Fibroblast of skin of right quadriceps (primary cell): ENCODE data around the gene NIPAL3.
"Not testable (repeated sequence)": the region's sequence is repeated elsewhere in the genome, so short reads cannot be mapped to it uniquely, and the experiment has no call there.

Experiments used
- DNase-seq: peaks from one replicate; pipeline ENCODE4 v3.0.0-alpha.2; 2013

NIPAL3 gene

DNA sequence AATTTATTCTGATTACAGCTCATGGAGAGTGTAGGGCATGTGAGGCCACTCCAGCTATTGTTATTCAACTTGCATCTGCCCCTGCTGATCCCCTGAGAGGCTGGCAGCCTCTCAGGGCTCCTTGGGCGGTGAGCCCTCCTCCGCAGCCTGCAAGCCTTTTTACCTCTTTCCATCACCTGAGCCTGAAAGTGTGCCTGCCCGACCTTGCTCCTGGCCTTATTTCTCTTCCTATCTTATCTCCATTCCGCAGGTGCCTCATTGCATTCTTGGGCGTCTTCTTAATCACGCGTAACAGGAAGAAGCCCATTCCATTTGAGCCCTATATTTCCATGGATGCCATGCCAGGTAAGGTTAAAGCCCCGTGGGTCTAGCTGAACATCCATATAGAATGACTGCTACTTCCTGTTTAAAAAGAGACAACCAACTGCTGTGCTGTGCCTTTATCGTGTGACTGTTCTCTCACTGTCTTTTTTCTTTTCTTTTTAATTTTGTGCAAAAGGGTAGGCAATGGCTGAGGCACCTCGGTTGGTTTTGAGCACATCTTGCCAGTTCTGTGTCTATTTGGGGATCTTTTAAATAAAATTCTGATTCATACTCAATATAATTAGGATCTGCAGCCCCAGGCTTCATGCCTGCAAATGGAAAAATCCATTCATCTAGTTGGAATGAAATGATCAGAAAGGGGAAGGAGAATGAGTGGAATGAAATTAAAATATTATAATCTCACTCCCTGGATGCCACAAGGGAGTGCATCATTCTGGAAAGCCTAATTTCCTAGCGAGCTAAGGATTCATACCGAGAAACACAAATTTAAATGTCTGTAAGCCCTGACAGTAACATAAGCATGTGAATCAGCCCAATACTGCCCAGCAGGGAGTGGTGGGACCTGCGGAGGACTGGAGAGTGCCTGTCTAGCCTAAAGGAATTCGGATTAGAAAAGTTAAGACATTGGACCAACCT is 48.5 kb downstream of the NIPAL3 start:
- peak; percentile 63 for DNase-seq

DNA sequence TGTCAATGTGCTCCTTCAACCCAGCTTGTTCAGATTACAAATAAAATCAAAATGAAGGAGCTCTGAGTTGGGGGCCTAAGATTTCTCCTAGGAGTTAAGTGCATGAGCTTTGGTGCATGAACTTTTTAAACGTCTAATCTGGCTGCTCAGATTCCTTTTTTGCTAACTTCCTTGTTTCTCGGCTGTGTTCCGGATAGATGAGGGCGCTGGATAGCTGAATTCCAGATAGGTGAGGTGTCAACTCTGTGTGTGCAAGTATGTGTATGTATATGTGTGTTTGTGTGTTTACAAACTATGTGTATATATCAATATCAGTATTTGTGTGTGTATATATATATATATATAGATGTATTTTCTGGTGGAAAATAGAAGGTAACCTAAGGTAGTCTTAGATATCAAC is 49.5 kb downstream of the NIPAL3 start:
- DNase-seq, result no peak

DNA sequence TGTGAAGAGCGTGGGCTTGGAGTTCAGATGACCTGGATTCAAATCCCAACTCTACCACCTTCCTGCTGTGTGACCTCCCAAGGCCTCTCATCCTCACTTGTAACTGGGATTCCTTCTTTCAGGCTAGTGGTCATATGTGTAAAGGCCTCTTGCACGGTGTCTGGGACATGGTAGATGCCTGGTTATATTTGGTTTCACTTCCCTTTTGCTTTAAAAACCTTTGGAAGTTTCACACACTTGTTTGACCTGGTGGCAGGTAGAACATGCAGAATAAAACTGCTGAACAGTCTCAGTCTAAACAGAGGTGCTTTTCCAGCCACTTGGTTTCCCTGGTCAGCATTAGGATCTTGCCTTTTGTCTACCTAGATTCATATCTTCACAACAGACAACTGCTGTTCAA is 50.0 kb downstream of the NIPAL3 start:
- no peak for DNase-seq

DNA sequence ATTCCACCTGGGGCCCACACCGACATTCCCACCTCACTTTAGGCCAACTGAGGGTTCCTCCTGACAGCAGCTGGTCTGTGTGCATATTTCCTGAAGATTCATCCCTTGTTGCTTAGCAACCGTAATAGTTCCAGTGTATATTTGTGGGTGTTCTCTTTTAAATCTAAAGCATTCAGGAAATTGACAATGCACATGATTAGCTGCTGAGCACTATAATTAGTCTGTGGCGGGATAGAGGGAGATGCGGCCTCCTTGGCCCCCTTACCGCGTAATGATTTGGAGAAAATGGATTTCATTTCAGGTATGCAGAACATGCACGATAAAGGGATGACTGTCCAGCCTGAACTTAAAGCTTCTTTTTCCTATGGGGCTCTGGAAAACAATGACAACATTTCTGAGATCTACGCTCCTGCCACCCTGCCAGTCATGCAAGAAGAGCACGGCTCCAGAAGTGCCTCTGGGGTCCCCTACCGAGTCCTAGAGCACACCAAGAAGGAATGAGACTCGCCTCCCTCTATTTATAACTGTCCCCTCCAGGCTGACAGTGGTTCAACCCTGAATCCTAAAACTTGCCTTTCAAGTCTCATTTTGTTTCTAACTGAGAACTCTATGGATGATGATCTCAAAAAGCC is 53.2 kb downstream of the NIPAL3 start:
- DNase-seq, result peak; percentile 37

DNA sequence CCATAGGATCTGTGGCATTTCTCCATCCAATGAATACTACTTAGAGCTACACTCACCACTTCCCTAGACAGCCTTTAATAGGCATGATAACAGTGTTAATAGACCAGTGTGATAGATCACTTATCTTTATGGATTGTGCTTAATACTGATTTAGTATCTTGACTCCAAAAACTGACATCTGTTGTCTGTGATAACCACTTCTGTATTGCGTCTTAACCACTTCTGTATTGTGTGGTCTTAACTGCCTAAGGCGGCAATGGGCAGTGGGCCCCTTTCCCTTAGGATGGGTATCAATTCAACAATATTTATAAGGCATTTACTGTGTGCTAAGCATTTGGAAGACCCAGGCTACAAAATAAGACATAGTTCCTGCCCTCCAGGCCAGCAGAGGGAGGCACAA is 55.0 kb downstream of the NIPAL3 start:
- no peak for DNase-seq

DNA sequence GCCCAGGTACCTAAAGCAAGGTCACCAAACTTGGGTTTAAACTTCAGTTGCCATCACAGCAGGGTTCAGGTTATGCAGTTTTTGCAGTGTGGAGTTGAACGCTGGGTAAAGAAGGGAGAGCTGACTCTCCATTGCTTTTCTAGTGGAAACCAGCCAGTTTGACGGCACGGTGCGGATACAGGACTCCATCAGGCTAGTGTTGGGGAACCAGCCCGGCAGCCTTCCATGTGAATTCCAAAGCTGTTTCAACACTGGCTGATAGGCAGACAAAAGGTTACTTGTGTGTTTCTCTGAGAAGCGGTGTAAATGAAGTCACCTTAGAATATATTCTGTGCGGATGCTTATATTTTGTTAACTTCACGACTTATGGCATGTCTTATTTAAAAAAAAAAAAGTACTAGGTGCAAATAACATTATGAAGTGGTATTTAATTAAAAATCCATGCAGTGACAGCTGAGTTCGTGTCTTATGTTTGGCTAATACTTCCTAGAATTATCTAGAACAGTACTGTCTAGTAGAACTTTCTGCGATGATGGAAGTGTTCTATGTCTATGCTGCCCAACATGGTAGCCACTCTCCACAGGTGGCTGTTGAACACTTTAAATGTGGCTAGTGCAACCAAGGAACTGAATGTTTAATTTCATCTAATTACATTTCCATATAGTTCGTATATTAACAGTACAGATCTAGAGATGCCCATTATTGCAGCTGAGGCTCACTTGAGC is 57.1 kb downstream of the NIPAL3 start:
- no peak for DNase-seq

DNA sequence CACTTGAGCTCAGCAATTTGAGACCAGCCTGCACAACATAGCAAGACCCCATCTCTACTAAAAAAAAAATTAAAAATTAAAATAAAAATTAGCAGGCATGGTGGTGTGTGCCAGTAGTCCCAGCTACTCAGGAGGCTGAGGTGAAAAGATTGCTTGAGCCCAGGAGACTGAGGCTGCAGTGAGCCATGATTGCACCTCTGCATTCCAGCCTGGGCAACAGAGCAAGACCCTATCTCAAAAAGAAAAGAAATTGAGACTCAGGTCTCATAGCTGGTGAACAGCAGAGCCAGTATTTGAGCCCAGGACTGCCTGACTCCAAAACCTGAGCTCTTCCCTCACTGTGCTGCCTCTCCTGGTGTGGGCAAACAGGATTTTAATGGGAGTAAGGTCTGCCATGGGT is 58.6 kb downstream of the NIPAL3 start:
- no peak for DNase-seq

DNA sequence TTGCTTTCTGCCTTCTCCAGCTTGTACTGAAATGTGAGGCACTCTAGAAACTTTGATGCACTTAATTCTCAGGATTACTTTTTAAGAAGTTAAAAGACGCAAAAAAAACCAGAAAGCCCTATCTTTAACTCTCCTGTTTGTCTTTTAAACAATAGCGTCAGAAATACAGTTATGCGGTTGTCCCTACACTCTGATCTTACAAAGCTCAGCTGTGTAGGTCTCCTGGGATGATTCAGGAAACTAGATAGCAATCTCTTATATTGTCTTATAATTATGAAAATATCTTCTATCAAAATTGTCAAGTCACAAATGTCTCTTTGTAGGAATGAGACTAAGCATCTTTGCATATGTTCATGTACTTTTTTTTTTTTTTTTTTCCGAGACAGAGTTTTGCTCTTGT is 60.1 kb downstream of the NIPAL3 start:
- no peak for DNase-seq

DNA sequence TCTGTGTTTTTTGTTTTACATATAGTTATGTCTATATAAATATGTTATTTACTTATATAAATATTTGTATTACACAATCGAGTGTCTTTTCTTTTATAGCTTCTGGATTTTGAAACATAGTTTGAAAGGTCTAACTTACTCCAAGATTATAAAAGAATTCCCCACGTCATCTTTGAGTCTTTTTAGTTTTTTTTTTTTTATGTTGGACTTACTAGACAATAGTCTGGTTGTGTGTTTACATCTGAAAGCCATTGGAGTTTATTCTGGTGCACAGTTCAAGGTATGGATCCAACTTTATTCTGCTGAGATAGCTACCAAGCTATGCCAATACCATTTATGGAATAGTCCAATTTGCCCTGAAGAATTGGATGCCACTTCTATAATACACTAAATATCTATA is 61.0 kb downstream of the NIPAL3 start:
- DNase-seq, result no peak

DNA sequence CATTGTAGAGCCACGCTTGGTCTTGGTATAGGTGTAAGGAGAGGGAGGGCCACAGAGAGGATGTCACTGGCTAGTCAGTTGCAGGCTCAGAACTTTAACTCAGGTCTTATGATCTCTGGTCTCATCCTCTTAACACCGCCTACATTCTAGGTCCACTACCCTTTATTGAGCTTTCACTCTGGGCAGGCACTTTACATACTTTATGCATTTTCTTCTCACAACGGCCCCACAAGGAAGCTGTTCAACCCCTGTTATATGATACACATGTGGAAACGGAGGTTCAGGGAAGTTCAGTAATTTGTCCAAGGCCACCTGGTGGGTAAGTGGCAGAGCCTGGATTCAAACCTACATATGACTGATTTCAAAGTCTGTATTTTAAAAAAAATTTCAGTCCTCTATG is 61.7 kb downstream of the NIPAL3 start:
- DNase-seq, result no peak

DNA sequence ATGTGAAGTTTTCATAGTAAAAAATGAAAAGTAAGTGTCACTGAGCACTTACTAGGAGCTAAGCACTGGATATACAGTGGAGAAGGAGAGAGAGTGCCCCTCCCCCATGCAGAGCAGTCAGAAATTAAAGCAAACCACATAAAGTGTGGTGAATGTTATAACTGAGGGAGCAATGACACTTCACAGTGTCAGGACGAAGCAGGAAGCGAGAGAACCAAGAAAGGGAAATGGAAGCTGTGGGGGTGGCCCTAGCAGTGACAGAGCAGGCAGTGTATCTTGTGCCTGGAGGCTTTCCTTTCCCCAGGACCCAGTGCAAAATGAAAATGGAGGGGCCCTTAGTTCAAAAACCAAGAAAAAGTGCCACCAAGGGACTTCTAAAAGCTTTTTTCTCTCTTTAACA is 65.5 kb downstream of the NIPAL3 start:
- no peak for DNase-seq

DNA sequence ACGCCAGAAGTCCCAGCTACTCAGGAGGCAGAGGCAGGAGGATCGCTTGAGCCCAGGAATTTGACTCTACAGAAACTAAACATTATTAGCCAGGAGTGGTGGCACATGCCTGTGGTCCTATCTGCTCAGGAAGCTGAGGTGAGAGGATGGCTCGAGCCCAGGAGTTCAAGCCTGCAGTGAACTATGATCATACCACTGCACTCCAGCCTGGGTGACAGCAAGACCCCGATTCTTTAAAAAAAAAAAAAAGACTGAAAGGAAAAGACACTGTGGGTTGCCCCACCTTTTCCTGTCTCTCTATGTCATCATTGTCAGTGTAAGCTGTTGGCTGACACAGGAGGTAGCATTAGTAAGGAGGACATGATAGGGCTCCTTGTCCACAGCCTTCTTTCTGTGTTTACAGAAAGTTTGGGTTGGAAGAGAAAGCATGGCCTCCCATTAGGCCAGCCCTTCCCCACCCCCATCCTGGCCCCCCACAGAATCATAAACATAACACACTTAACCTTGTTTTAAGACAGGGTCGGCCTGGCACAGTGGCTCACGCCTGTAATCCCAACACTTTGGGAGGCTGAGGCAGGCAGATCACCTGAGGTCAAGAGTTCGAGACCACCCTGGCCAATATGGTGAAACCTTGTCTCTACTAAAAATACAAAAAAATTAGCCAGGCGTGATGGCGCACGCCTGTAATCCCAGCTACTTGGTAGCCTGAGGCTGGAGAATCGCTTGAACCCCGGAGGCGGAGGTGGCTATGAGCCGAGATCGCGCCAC is 66.4 kb downstream of the NIPAL3 start:
- no peak for DNase-seq

DNA sequence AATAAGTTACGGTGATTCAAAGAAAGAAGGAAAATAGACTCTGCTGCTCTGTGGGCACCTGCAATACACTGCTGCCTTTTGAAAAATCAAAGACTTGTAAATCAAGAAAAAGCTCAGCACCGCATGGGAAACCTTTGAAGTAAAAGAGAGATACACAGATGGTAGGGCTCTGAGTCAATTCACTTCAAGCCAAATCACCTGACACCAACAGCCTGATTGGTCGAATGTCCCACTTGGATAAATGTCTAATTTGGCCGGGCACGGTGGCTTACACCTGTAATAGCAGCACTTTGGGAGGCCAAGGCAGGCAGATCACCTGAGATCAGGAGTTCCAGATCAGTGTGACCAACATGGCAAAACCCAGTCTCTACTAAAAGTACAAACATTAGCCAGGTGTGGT is 67.8 kb downstream of the NIPAL3 start:
- no peak for DNase-seq

DNA sequence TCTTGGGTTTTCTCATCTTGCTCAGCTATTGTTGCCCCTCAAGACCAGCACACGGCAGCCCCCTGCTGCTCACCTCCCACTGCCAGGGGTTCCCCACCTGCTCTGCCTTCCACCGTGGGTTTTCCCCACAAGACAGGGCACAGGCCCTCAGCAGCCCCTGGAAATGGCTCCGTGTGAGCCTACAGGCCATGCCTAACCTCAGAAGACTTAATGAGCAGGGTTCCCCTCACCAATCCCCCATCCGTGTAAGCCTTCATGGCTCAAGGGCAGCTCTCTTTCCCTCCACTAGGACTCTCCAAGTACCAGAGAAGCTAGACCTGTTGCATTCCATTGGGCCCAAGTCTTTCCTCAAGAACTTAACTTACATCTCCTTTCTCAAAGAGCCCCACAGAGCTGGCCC is 68.6 kb downstream of the NIPAL3 start:
- DNase-seq, result no peak

DNA sequence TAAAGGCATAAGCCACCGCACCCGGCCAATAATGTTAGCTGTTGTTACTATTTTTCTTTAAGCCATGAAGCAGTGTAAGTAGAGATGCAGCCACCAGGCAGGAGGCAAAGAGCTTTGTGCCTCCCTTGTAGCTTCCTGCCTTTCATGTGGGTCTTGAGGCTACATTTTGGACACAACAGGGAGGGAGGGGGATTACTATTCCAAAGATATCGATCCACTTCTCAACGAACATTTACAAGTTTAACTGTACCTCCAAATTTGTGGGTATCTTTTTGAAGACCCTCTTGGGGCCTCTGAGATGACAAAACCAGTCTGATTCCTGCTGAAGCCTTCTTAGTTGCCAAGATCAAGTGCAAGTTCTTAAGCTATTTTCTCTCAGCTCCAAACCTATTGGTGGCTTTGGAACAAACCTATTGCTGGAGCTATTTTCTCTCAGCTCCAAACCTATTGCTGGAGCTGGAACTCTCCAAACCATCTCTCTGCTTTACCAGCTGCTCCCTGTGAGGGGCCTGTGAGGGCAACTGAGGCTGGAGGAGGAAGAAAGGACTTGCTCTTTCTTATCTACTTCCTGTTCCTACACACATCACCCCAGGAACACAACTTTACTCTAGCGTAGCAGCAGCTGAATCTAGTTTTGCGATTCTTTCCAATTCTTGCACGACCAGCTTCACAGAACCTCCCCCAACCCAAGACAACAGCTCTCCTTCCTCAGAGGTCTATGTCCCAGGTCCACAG is 70.9 kb downstream of the NIPAL3 start:
- no peak for DNase-seq

DNA sequence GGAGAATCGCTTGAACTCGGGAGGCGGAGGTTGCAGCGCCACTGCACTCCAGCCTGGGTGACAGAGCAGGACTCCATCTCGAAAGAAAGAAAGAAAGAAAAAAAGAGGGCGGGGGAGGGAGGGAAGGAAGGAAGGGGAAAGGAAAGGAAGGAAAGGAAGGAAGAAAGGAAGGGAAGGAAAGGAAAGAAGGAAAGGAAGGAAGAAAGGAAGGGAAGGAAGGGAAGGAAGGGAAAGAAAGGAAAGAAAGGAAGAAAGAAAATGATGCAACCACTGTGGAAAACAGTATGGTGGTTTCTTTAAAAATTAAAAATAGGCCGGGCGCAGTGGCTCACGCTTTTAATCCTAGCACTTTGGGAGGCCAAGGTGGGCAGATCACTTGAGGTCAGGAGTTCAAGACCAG is 71.9 kb downstream of the NIPAL3 start:
- no peak for DNase-seq

DNA sequence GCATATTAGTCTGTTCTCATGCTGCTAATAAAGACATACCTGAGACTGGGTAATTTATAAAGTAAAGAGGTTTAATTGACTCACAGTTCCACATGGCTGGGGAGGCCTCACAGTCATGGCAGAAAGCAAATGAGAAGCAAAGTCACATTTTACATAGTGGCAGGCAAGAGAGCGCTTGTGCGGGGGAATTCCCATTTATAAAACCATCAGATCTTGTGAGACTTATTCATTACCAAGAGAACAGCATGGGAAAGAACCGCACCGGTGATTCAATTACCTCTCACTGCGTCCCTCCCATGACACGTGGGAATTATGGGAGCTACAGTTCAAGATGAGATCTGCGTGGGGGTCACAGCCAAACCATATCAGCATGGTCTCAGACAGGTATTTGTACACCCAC is 72.6 kb downstream of the NIPAL3 start:
- DNase-seq, result not testable (repeated sequence)

DNA sequence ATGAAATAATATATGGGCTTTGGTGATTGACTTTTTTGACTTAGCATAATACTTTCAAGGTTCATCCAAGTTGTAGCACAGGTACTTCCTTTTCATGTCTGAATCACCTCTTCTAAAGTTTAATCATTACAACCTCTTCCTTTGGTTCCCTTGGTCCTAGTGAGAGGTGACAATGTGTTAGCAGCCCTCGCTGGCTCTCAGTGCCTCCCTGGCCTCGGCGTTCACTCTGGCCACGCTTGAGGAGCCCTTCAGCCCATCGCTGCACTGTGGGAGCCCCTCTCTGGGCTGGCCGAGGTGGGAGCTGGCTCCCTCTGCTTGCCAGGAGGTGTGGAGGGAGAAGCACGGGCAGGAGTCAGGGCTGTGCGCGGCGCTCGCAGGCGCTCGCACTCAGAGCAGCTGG is 74.1 kb downstream of the NIPAL3 start:
- no peak for DNase-seq

DNA sequence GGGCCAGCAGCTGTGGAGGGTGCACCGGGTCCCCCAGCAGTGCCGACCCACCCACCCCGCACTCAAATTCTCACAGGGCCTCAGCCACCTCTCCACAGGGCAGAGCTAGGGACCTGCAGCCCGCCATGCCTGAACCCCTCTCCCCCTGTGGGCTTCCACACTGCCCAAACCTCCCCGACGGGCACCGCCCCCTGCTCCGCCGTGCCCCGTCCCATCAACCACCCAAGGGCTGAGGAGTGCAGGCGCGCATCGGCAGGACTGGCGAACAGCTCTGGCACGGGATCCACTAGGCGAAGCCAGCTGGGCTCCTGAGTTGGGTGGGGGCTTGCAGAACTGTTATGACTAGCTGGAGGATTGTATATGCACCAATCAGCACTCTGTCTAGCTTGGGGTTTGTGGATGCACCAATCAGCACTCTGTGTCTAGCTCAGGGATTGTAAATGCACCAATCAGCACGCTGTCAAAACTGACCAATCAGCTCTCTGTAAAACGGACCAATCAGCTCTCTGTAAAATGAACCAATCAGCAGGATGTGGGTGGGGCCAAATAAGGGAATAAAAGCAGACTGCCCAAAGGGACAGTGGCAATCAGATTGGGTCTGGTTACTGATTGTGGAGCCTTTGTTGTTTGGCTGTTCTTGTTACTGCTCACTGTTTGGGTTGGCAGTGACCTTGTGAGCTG is 74.6 kb downstream of the NIPAL3 start:
- no peak for DNase-seq

DNA sequence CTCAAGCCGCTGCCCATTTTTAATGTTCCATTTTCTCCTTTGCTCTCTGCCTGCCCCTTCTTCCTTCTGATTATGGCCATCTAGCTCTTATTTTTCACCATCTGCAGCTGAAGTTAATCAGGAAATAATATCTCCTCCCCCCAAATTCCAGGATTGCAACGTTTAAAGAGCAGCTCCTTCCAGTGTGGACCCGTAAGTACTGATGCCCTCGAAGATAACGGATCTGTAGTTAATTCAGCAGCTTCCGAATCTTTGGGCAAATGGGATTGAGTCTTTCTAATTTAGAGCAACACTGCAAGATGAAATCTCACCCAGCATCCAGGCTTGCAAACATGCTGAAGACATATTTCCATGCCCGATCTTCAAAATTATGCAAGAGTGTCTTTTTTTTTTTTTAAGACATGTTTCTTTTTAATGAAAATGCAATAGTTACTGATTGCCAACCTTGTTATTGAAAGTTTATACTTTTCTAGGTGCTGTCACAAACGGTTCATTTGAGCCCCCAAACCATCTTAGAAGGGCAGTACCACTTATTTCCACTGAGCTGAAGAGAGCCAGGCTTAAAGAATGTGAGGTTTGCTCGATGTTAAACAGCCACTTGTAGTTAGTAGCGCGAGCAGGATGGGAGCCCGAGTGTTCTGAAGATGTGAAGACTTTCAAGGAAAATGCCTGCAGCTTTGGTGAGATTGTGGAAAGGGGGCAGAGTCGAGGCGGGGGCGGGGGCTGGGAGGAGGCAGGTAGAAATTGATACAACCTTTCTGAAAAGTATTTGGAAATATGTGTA is 76.2 kb downstream of the NIPAL3 start:
- DNase-seq, result no peak

DNA sequence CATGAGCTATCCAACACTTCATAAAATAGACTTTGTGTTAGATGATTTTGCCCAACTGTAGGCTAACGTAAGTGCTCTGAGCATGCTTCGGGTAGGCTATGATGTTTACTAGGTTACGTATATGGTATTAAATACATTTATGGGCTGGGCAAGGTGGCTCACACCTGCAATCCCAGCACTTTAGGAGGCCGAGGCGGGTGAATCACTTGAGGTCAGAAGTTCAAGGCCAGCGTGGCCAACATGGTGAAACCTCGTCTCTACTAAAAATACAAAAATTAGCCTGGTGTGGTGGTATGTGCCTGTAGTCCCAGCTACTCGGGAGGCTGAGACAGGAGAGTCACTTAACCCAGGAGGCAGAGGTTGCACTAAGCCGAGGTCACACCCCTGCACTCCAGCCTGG is 77.3 kb downstream of the NIPAL3 start:
- DNase-seq, result not testable (repeated sequence)
